ENCODE measurements around the gene FOXI3.

FOXI3 gene

DNA sequence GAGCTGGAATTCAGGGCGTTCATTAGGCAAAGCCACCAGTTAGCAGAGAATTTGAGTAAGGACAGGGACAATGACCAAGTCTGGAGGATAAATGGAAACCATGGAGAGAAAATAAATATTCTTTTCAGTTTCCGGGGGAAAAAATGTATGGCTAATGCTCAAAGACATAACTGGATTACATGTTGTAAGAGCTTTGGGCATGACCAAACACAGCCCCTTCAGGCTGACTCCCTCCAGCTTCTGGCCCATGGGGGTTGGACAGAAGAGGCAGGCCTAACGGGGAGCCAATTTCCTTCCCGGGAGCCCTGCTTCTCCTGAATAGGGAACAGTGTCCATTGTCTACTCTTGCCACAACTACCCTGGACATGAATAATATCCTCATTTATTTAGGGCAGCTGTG lies 39.5 kb upstream of the FOXI3 start:
- Histone ChIP-seq H3K4me2 (ENCODE audit: insufficient read depth, low read length, poor library complexity, severe bottlenecking) (no peak overlapping the region), H4K8ac (ENCODE audit: low read depth, low read length) (no peak overlapping the region), H2BK15ac (ENCODE audit: low read length) (no peak overlapping the region), H2AK5ac (ENCODE audit: low read depth, low read length) (no peak overlapping the region), H3K9ac (ENCODE audit: low read depth, low read length, poor library complexity) (no peak overlapping the region), H3K79me1 (ENCODE audit: low read depth, low read length) (no peaks in the 10 kb centered on the region), H3K9me3 (replicated peaks in 1 of 2; ENCODE audit: control insufficient read depth in 2 of 2, insufficient read depth in 1 of 2, low read depth in 1 of 2, low read length in 2 of 2) (no peaks in the 10 kb centered on the region), H3K23ac (ENCODE audit: low read depth, low read length, poor library complexity) (no peak overlapping the region), H2BK120ac (ENCODE audit: low read depth, low read length) (no peak overlapping the region), H2BK12ac (ENCODE audit: low read length) (no peak overlapping the region), H3K18ac (ENCODE audit: low read length) (no peak overlapping the region), H3K27ac (replicated peaks; ENCODE audit: low read length) (no peak overlapping the region), H3K14ac (ENCODE audit: low read length) (no peak overlapping the region), H2BK5ac (ENCODE audit: low read length) (no peak overlapping the region), H3K4me3 (ENCODE audit: low read length in 2 of 2) (no peak overlapping the region), H4K91ac (ENCODE audit: low read depth, low read length, poor library complexity) (no peak overlapping the region), H3K4me1 (ENCODE audit: control insufficient read depth in 2 of 2, insufficient read depth in 1 of 2, low read depth in 1 of 2, low read length in 2 of 2) (peaks cover 0 to 2% of the 10 kb centered on the region in 2 donors), H3K4ac (ENCODE audit: low read length) (no peak overlapping the region), H3K27me3 (ENCODE audit: control insufficient read depth in 3 of 3, insufficient read depth in 3 of 3, low read depth in 1 of 3, low read length in 3 of 3) (peaks cover 0 to 3% (median 0%) of the 10 kb centered on the region in 3 experiments), H2AFZ (ENCODE audit: low read length) (peak overlapping the region; percentile 29), H3K36me3 (replicated peaks in 1 of 2; ENCODE audit: control insufficient read depth in 2 of 2, insufficient read depth in 2 of 2, low read length in 2 of 2) (no peaks in the 10 kb centered on the region)
- no peak for DNase-seq (ENCODE audit: low spot score)
- no CpG with 5 or more reads among the region's 4 CpGs for WGBS, 2 donors (ENCODE audit: extremely low coverage in 2 of 2, insufficient read length in 2 of 2, insufficient replicate concordance in 1 of 2)

- Histone ChIP-seq H2BK120ac (ENCODE audit: low read depth, low read length) (no peak overlapping the region), H3K14ac (ENCODE audit: low read length) (no peak overlapping the region), H2BK15ac (ENCODE audit: low read length) (no peak overlapping the region), H3K79me1 (ENCODE audit: low read depth, low read length) (peaks cover under 1% of the 10 kb centered on the region), H2AK5ac (ENCODE audit: low read depth, low read length) (no peak overlapping the region), H2AFZ (ENCODE audit: low read length) (no peak overlapping the region), H2BK5ac (ENCODE audit: low read length) (no peak overlapping the region), H4K91ac (ENCODE audit: low read depth, low read length, poor library complexity) (no peak overlapping the region), H3K27me3 (ENCODE audit: control insufficient read depth in 3 of 3, insufficient read depth in 3 of 3, low read depth in 1 of 3, low read length in 3 of 3) (peaks cover 0 to 3% (median 0%) of the 10 kb centered on the region in 3 experiments), H2BK12ac (ENCODE audit: low read length) (no peak overlapping the region), H3K4ac (ENCODE audit: low read length) (no peak overlapping the region), H3K4me2 (ENCODE audit: insufficient read depth, low read length, poor library complexity, severe bottlenecking) (no peak overlapping the region), H3K4me1 (ENCODE audit: control insufficient read depth in 2 of 2, insufficient read depth in 1 of 2, low read depth in 1 of 2, low read length in 2 of 2) (no peaks in the 10 kb centered on the region), H3K9me3 (replicated peaks in 1 of 2; ENCODE audit: control insufficient read depth in 2 of 2, insufficient read depth in 1 of 2, low read depth in 1 of 2, low read length in 2 of 2) (no peaks in the 10 kb centered on the region), H3K27ac (replicated peaks; ENCODE audit: low read length) (no peak overlapping the region), H3K36me3 (replicated peaks in 1 of 2; ENCODE audit: control insufficient read depth in 2 of 2, insufficient read depth in 2 of 2, low read length in 2 of 2) (no peaks in the 10 kb centered on the region), H3K4me3 (ENCODE audit: low read length in 2 of 2) (no peak overlapping the region), H4K8ac (ENCODE audit: low read depth, low read length) (no peak overlapping the region), H3K9ac (ENCODE audit: low read depth, low read length, poor library complexity) (no peak overlapping the region), H3K23ac (ENCODE audit: low read depth, low read length, poor library complexity) (no peak overlapping the region), H3K18ac (ENCODE audit: low read length) (no peak overlapping the region)
- WGBS, 2 donors (ENCODE audit: extremely low coverage in 2 of 2, insufficient read length in 2 of 2, insufficient replicate concordance in 1 of 2) = no CpG with 5 or more reads among the region's 2 CpGs
- DNase-seq (ENCODE audit: low spot score) = no peak
These were observed 36.7 kb upstream of the FOXI3 start for GRCh38 chr2:88489181-88489580.

GRCh38 chr2:88483200-88483599 lies 30.7 kb upstream of the FOXI3 start:
- no peaks in the 10 kb centered on the region for H3K27me3 ChIP-seq (ENCODE audit: control insufficient read depth in 3 of 3, insufficient read depth in 3 of 3, low read depth in 1 of 3, low read length in 3 of 3)
- no peak overlapping the region for H4K8ac ChIP-seq (ENCODE audit: low read depth, low read length)
- H3K9me3 ChIP-seq (replicated peaks in 1 of 2; ENCODE audit: control insufficient read depth in 2 of 2, insufficient read depth in 1 of 2, low read depth in 1 of 2, low read length in 2 of 2) = no peaks in the 10 kb centered on the region
- no peak overlapping the region for H2AK5ac ChIP-seq (ENCODE audit: low read depth, low read length)
- H3K4me2 ChIP-seq (ENCODE audit: insufficient read depth, low read length, poor library complexity, severe bottlenecking) = no peak overlapping the region
- H3K4me3 ChIP-seq (ENCODE audit: low read length in 2 of 2) = no peak overlapping the region
- peaks cover 1% of the 10 kb centered on the region for H3K79me1 ChIP-seq (ENCODE audit: low read depth, low read length)
- no peaks in the 10 kb centered on the region for H3K4me1 ChIP-seq (ENCODE audit: control insufficient read depth in 2 of 2, insufficient read depth in 1 of 2, low read depth in 1 of 2, low read length in 2 of 2)
- no peak overlapping the region for H3K27ac ChIP-seq (replicated peaks; ENCODE audit: low read length)
- H3K14ac ChIP-seq (ENCODE audit: low read length) = no peak overlapping the region
- H3K9ac ChIP-seq (ENCODE audit: low read depth, low read length, poor library complexity) = no peak overlapping the region
- H4K91ac ChIP-seq (ENCODE audit: low read depth, low read length, poor library complexity) = no peak overlapping the region
- no peak overlapping the region for H2BK12ac ChIP-seq (ENCODE audit: low read length)
- H2BK120ac ChIP-seq (ENCODE audit: low read depth, low read length) = no peak overlapping the region
- no peak overlapping the region for H3K4ac ChIP-seq (ENCODE audit: low read length)
- no peak for DNase-seq (ENCODE audit: low spot score)
- no peak overlapping the region for H3K18ac ChIP-seq (ENCODE audit: low read length)
- H3K23ac ChIP-seq (ENCODE audit: low read depth, low read length, poor library complexity) = no peak overlapping the region
- H3K36me3 ChIP-seq (replicated peaks in 1 of 2; ENCODE audit: control insufficient read depth in 2 of 2, insufficient read depth in 2 of 2, low read length in 2 of 2) = no peaks in the 10 kb centered on the region
- no CpG with 5 or more reads among the region's 3 CpGs for WGBS, 2 donors (ENCODE audit: extremely low coverage in 2 of 2, insufficient read length in 2 of 2, insufficient replicate concordance in 1 of 2)
- no peak overlapping the region for H2AFZ ChIP-seq (ENCODE audit: low read length)
- no peak overlapping the region for H2BK15ac ChIP-seq (ENCODE audit: low read length)
- H2BK5ac ChIP-seq (ENCODE audit: low read length) = no peak overlapping the region

DNA sequence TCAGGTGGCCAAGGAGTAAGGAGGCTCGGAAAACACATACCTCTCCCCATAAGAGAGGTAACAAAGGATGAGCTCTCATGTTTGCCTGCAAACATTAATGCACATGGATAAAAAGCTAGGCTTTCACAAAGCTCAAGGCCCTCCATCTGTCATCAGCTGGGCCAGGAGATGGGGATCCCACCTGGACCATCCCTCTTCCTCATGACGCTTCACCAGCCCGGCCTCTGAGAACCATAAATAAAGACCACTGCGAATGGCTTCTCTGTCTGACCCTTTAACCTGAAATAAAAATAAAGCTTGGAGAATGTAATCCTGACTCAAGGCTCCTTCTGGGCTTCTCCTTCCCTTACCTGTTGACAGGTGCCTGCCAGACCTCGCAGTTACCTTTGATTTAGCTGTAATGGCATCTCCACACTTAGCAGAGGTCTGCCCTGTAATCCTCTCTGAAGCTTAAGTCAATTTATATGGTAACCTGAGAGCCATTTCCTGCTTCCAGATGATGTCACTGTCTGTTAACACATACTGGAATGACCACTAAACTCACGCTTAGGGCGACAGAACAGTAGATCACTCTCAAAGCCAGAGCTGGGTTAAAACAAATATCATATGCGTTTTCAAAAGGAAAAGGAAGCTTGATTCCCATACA lies 29.3 kb upstream of the FOXI3 start:
- H3K79me1 ChIP-seq (ENCODE audit: low read depth, low read length) = peaks cover 1% of the 10 kb centered on the region
- no peak overlapping the region for H2AK5ac ChIP-seq (ENCODE audit: low read depth, low read length)
- H3K9me3 ChIP-seq (replicated peaks in 1 of 2; ENCODE audit: control insufficient read depth in 2 of 2, insufficient read depth in 1 of 2, low read depth in 1 of 2, low read length in 2 of 2) = no peaks in the 10 kb centered on the region
- H3K4me1 ChIP-seq (ENCODE audit: control insufficient read depth in 2 of 2, insufficient read depth in 1 of 2, low read depth in 1 of 2, low read length in 2 of 2) = peaks cover 0 to 1% of the 10 kb centered on the region in 2 donors
- no CpG with 5 or more reads among the region's 8 CpGs for WGBS, 2 donors (ENCODE audit: extremely low coverage in 2 of 2, insufficient read length in 2 of 2, insufficient replicate concordance in 1 of 2)
- no peak overlapping the region for H4K91ac ChIP-seq (ENCODE audit: low read depth, low read length, poor library complexity)
- H2BK15ac ChIP-seq (ENCODE audit: low read length) = no peak overlapping the region
- H2BK5ac ChIP-seq (ENCODE audit: low read length) = no peak overlapping the region
- DNase-seq (ENCODE audit: low spot score) = no peak
- H2BK120ac ChIP-seq (ENCODE audit: low read depth, low read length) = no peak overlapping the region
- H3K14ac ChIP-seq (ENCODE audit: low read length) = no peak overlapping the region
- H4K8ac ChIP-seq (ENCODE audit: low read depth, low read length) = no peak overlapping the region
- H3K36me3 ChIP-seq (replicated peaks in 1 of 2; ENCODE audit: control insufficient read depth in 2 of 2, insufficient read depth in 2 of 2, low read length in 2 of 2) = no peaks in the 10 kb centered on the region
- H2AFZ ChIP-seq (ENCODE audit: low read length) = peak overlapping the region; percentile 1
- H3K18ac ChIP-seq (ENCODE audit: low read length) = no peak overlapping the region
- no peak overlapping the region for H3K4me3 ChIP-seq (ENCODE audit: low read length in 2 of 2)
- H3K9ac ChIP-seq (ENCODE audit: low read depth, low read length, poor library complexity) = no peak overlapping the region
- no peak overlapping the region for H3K23ac ChIP-seq (ENCODE audit: low read depth, low read length, poor library complexity)
- H3K27ac ChIP-seq (replicated peaks; ENCODE audit: low read length) = no peak overlapping the region
- no peak overlapping the region for H2BK12ac ChIP-seq (ENCODE audit: low read length)
- no peaks in the 10 kb centered on the region for H3K27me3 ChIP-seq (ENCODE audit: control insufficient read depth in 3 of 3, insufficient read depth in 3 of 3, low read depth in 1 of 3, low read length in 3 of 3)
- no peak overlapping the region for H3K4me2 ChIP-seq (ENCODE audit: insufficient read depth, low read length, poor library complexity, severe bottlenecking)
- H3K4ac ChIP-seq (ENCODE audit: low read length) = no peak overlapping the region

Measured in neuronal stem cell (in vitro differentiated cells).